GM12875 (cell line): ENCODE measurements around the gene GPR39.

Source experiments
- H3K4me3 ChIP-seq: one replicate; pipeline ENCODE4 v1.5.1; 2011; ENCODE audit warnings: low read depth, low read length, control low read depth
- TF ChIP-seq, protein P1 (sequence below): IDR thresholded peaks from 2 replicates; pipeline ENCODE4 v1.5.1; 2011; ENCODE audit warnings: low read depth, mild to moderate bottlenecking, control low read depth, inconsistent platforms, low read length, moderate library complexity, borderline replicate concordance; ENCODE audit not compliant: insufficient read depth

The GPR39 gene

DNA sequence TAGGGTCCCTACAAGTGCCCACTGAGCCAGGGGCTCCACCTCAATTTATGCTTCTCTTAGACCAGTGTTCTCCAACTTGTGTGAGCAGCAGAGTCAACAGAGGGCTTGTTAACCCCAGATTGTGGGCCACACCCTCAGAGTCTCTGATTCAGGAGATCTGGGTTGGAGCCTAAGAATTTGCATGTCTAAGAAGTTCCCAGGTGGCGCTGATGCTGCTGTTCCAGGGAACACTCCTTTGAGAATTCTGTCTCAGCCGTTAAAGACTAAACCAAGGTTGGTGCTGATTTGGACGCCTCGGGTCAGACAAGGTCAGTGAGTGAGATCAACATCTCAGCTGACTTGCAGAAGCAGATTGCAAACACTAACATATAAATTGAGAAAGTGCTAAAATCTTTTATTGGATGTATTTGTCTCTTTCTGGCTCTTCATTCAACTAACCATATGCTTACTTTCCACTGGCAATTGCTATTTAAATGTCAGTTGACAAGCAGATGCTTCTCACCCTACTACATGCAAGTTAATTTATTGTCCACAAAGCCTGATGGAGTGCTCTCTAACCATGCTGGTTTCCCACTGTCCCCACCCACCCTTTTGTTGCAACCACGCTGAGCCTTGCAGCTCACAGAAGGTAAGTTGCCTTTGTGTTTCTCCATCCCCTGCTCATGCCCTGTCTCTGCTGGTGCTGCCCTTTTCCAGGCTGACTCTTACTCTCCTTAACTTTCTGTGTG is 221.9 kb downstream of the GPR39 start:
- TF ChIP-seq, protein P1, sequence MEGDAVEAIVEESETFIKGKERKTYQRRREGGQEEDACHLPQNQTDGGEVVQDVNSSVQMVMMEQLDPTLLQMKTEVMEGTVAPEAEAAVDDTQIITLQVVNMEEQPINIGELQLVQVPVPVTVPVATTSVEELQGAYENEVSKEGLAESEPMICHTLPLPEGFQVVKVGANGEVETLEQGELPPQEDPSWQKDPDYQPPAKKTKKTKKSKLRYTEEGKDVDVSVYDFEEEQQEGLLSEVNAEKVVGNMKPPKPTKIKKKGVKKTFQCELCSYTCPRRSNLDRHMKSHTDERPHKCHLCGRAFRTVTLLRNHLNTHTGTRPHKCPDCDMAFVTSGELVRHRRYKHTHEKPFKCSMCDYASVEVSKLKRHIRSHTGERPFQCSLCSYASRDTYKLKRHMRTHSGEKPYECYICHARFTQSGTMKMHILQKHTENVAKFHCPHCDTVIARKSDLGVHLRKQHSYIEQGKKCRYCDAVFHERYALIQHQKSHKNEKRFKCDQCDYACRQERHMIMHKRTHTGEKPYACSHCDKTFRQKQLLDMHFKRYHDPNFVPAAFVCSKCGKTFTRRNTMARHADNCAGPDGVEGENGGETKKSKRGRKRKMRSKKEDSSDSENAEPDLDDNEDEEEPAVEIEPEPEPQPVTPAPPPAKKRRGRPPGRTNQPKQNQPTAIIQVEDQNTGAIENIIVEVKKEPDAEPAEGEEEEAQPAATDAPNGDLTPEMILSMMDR = no peak
- no peak overlapping the region for H3K4me3 ChIP-seq

DNA sequence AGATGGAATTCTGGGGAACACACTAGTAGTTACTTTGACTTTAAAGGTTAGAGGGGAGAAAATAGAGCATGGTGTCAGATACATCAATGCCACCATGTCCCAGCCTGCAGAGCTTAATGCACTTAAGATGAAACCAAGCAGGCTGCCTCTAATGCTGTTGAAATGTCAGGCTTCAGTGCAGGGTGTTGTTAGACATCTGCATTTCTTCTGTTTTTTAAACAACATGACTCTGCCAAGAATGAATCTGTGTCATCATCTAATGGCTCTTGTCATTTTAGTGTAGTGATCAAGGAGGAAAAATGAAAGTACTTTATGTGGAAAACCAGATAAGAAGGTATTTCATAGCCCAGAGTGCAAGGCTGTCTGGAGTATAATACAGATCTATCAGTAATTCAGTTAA is 223.5 kb downstream of the GPR39 start:
- TF ChIP-seq, protein P1 = no peak
- H3K4me3 ChIP-seq = no peak overlapping the region

DNA sequence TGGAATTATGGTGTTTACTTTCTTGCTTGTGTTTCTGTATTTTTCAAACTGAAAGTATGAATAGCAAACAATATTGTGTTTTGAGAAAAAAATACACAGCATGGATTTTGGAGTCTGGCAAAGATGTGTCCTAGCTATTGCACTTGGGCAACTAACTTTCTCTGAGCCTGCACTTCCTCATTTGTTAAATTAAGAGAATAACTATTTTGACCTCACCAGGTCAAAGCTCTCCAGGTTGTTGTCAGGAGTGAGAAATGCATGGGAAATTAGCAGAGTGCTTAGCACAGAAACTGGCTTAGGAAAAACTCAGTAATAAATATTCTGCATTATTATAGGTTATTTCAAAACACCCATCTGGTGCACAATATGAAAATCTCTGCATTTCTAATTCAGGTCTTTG is 225.2 kb downstream of the GPR39 start:
- H3K4me3 ChIP-seq = no peak overlapping the region
- TF ChIP-seq, protein P1 = no peak

DNA sequence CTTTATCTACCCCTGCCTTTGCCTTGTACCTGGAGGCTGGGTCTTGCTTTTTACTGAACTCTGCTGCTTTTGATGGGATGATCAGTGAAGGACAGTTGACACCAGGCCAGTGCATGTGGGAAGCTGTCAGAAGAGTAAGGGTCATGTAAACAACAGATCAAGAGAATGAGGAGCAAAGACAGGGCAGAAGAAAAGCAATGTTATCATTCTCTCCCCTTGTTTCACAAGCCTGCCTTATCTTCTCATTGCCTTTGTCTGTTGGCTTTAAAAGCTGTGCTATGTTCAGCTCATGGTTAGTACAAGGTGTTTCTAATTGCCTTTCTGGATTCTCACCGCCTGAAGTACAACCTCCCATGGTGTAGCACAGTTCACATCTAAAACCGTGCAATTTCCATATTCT is 225.8 kb downstream of the GPR39 start:
- TF ChIP-seq, protein P1 = no peak
- no peak overlapping the region for H3K4me3 ChIP-seq

DNA sequence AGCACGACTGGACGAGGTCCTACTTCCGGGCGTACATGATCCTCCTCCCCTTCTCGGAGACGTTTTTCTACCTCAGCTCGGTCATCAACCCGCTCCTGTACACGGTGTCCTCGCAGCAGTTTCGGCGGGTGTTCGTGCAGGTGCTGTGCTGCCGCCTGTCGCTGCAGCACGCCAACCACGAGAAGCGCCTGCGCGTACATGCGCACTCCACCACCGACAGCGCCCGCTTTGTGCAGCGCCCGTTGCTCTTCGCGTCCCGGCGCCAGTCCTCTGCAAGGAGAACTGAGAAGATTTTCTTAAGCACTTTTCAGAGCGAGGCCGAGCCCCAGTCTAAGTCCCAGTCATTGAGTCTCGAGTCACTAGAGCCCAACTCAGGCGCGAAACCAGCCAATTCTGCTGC is 228.6 kb downstream of the GPR39 start:
- no peak overlapping the region for H3K4me3 ChIP-seq
- TF ChIP-seq, protein P1 = no peak

DNA sequence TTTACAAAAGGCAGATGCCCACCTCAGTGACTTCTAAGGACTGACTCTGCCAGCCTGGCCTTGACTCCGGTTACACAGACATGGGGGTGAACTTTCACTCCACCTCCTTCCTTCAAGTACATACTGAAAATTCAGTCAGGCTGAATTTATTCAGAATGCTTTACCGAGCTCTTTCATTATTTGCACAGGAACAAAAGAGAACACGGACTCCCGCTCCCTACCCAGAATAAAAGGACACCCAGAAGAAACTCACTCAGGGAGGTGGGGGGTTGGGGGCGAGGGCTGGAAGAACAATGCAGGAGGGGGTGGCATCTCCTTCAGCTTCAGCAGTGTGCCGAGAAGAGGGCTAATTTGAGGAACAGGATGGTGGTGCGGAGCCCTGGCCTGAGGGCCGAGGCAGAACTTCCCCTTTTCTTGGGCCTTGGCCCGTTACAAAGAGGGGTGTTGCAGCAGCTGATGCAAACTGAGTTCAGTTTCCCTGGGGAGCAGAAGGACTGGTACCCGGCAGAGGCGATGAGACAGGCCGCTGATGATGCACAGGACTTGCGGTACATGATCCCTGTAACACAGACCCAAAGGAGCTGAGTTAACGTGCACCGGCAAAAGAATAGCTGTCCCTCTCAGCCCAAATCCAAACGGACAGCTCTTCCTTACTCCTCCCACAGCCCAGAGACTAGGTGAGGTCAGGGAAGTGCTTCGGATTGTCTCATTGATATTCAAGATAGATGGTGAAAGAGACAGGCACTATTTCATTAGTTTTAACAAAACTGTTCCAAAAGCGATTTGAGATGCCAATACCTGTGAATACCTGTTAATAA is 229.3 kb downstream of the GPR39 start:
- TF ChIP-seq, protein P1 = no peak
- no peak overlapping the region for H3K4me3 ChIP-seq
